ENCODE measurements around the gene AJUBA.
"Not testable (repeated sequence)": the region's sequence is repeated elsewhere in the genome, so short reads cannot be mapped to it uniquely, and the experiment has no call there.

The AJUBA gene

DNA sequence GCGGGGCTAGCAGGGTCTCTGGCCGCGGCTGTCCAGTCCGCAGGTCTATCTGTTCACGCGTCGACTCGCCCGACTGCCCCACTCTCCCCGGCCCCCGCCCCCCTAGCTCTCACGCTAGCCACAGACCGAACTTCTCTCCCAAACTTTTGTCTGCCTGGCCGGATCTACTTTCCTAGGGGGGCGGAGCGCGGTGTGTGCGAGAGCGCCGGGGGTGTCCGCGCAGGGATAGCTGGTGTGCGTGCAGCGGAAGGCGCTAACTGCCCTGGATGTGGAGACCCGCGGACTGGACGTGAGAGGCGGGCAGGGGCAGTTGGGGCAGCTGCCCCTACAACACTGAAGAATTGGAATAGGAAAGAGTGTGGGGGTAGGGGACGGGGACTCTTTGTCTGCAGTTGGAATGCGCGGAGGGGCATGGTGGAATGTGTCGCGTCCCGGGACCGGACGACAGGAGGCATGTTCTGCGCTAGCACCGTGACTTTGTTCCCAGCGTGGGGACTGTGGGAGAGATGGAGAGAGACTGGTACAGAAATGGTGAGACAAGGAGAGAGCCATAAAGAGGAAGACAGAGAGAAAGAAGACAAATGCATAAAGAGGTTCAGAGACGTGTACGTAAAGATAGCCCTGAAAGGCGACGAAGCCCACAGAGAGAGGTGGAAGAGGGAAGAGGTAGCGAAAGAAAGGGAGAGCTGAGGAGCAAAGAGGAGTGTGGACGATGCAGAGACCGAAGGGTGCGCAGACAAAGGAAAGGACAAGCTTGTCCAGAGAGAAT lies at the start of gene AJUBA:
AJUBA (minus strand) TSS at position 75 of the 769 bp plus-strand sequence. CDS start 285 bp downstream, outside the sequence.
- DNase-seq (ENCODE audit: low read depth in 2 of 2), result peak; percentile 41 to 51

DNA sequence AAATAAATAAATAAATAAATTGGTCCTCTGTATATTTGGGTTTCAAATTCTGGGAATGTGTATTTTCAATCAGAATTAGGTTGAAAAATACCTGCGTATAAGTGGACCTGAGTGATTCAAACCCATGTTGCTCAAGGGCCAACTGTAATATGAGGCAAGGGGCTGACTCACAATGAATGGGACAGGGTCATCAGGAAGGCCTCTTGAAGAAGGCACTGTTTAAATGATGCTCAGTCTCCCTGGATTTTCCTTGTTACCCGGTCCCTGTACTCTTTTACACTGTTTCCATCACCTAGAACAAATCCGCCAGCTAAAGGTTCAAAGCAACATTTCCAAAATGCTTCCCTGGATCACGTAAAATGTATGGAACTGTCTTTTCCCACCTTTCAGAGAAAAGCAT lies 48.6 kb upstream of the AJUBA start:
- no peak for DNase-seq (ENCODE audit: low read depth in 2 of 2)

- DNase-seq (ENCODE audit: low read depth in 2 of 2), result no peak
Measured at GRCh38 chr14:23028799-23029198, 46.4 kb upstream of the AJUBA start.

GRCh38 chr14:23025151-23025814 lies 42.9 kb upstream of the AJUBA start:
- DNase-seq (ENCODE audit: low read depth in 2 of 2), result no peak

DNA sequence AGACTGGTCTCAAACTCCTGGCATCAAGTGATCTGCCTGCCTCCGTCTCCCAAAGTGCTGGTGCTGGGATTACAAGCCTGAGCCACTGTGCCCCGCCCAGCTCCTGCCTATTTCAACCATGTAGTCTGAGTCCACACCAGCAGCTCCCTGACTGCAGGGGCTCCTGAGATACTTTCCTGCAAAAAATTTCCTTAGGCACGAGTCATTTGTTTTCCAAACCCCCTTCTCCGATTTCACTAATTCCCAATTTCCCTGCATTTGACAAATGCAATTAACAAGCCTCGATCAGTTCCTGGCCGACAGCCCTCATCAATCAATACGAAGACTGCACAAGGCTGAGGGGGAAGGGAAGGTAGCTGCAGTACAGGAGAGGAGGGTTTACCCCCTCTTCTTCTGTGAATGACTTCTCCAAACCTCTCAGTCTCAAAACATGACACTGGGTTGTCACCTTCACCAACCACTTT lies 42.3 kb upstream of the AJUBA start:
- no peak for DNase-seq (ENCODE audit: low read depth in 2 of 2)

DNA sequence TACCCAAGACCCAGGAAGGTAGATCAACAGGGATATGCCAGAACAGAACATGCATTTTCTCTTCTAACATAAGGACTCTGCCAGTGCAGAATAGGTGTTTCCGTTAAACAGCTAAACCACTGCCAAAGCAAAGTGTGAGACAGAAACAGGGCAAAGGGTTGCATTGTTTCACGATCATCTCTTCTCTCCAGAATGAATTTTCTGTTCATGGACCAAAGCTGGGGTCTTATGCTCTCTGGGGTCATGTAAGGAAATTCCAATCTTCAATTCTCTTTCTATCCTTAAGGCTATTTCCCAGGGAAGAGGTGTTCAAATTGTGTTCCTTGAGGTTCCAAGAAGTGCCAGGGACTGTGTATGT lies 41.4 kb upstream of the AJUBA start:
- DNase-seq (ENCODE audit: low read depth in 2 of 2), result no peak

DNA sequence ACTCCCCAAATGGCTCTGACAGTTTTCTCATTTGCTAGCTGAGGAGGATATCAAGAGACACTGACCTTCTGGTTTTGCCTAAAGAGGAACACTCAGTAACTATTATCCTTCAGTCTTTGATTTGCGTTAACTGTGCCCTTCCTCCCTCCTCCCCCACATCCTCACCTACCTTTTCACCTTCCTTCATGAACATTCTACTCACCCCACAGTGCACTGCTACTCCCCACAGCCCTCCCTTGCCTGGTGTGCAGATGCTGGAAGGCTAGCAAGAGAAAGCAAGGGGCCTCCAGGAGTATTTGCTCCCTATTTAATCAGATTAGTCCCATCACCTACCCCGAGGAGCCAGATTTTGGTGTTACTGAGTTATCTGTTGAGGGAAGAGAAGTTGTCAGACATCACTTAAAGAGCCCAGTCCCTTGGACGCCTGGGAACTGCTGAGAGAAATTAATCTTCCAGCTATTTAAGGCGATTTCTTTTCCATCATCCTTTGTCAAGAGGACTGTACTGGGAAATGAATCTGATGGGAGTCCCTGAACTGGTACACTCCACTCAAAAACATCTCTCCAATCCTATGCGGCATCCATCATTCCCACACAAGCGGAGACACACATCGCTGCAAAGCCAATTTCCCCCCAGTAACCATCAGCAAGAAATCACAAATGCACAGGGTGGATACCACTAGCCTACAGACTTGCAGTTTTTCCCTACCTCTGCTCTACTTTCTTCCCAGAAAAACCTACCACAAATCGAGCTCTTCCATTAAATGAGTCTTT lies 40.9 kb upstream of the AJUBA start:
- DNase-seq (ENCODE audit: low read depth in 2 of 2), result no peak

DNA sequence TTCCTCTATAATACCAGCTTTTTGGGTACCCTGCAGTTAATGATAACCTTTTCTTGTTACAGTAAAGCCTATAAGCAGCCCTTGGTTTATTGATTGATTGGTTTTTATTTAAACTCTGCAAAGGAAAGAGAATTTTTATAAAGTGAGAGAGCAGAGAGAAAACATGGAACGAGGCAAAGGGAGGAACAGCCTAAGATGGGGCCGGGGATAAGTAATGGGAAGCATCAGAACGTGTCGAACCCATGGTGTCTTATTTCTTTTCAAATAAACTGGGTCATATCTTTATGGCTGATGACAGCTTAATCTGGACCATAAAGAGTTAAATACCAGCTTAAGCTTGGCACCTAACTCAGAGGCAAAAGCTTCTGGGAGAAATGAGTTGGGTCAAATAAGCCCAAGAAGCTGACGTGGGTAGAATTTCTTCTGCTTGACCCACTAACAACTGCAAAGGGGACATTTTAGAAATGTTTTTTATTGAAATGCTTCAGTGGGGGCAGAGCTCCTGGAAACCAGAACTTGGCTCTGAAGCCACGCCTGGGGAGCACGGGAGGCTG lies 39.6 kb upstream of the AJUBA start:
- no peak for DNase-seq (ENCODE audit: low read depth in 2 of 2)

GRCh38 chr14:23021434-23021833 lies 39.1 kb upstream of the AJUBA start:
- no peak for DNase-seq (ENCODE audit: low read depth in 2 of 2)

- no peak for DNase-seq (ENCODE audit: low read depth in 2 of 2)
Measured at GRCh38 chr14:23020143-23021128, 38.1 kb upstream of the AJUBA start.

DNA sequence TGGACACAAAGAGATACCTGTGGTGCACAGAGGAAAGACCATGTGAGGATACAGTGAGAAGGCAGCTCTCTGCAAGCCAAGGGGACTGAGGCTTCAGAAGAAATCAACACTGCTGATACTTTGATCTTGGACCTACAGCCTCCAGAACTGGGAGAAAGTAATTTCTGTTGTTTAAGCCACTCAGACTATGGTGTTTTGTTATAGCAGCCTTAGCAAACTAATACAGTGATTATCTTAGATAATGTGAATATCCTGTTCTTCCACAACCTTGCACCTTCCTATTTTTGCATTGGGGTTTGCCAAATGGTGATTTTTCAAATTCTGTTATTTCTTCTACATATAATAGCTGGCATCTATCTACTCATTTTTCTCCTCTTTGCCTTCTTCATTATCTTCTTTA lies 35.8 kb upstream of the AJUBA start:
- no peak for DNase-seq (ENCODE audit: low read depth in 2 of 2)

DNA sequence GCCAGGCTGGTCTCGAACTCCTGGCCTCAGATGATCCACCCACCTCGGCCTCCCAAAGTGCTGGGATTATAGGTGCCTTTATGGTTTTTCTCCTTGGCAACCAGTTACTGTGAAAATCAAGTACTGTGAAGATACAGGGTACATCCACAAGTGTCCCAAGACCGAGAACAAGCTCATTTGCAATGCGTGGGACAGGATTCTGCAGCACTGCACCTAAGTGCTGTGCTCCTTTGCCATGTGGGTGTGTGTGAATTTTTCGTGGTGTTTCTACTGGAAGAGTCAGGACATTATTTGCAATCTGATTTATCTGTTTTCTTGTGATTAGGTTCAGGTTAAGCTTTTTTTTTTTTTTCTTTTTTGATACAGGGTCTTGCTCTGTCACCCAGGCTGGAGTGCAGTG lies 34.7 kb upstream of the AJUBA start:
- DNase-seq (ENCODE audit: low read depth in 2 of 2), result no peak

DNA sequence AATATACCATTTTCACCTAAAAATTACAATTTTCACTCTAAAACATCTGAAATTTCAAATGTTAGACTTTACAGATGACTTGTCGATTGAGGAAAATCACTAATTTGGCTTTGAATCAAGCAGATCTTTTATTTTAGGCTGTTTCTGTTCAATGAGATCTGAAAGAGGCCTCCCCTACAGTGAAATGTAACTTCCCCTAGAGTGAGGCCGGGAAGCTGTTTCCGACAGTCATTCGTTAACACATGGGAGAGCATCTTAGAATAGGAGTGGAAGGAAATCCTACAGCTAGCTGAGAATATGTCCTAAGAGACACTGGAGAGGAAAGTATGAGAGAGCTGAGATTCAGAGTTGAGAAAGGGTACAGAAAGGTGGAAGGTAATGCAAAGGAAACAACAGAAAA lies 33.3 kb upstream of the AJUBA start:
- no peak for DNase-seq (ENCODE audit: low read depth in 2 of 2)

DNA sequence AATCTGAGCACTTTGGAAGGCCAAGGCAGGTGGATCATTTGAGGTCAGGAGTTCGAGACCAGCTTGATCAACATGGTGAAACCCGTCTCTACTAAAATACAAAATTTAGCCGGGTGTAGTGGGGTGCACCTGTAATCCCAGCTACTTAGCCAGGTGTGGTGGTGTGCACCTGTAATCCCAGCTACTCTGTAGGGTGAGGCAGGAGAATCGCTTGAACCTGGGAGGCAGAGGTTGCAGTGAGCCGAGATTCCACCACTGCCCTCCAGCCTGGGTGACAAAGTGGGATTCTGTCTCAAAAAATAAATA lies 31.4 kb upstream of the AJUBA start:
- DNase-seq (ENCODE audit: low read depth in 2 of 2), result not testable (repeated sequence)

DNA sequence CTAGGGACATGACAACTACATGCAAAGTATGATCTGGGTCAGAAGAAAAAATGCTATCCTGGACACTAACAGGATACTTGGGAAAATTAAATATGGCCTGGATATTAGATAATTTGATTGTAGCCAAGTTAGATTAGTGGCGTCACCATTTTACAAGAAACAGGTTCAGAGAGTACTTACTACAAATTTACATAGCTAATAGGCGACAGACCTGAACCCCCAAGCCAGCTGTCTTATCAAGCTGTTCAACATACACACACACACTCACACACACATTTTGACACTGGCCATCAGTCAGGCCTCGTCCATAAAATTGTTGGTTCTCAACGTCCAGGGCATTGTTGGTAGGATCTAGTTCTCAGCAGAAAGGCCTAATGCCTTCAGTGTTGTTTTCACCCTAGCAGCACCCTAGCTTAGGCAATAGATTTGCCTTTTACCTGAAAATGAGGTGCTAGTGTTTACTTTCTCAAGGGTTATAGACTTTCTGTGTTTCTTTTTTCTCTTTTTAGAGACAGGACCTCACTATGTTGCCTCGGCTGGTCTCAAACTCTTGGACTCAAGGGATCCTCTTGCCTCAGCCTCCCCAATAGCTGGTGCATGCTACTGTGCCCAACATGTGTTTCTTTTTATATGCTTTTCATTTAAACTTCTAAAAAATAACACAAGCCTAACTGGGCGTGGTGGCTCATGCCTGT lies 30.9 kb upstream of the AJUBA start:
- DNase-seq (ENCODE audit: low read depth in 2 of 2), result no peak

- peak; percentile 53 to 60 for DNase-seq (ENCODE audit: low read depth in 2 of 2)
Measured at GRCh38 chr14:23009939-23010726, 27.8 kb upstream of the AJUBA start, which contains the start of gene C14orf93. Gene C14orf93, minus strand, starts transcription at chr14:23010143. Its CDS starts 11,120 bp downstream, at chr14:22999023.

- DNase-seq (ENCODE audit: low read depth in 2 of 2), result no peak
Measured at GRCh38 chr14:23009483-23009938, 27.2 kb upstream of the AJUBA start.

- DNase-seq (ENCODE audit: low read depth in 2 of 2), result no peak
Measured at GRCh38 chr14:23008831-23009230, 26.5 kb upstream of the AJUBA start.
